ENCODE results near the gene GRIP2.

GRIP2 gene

DNA sequence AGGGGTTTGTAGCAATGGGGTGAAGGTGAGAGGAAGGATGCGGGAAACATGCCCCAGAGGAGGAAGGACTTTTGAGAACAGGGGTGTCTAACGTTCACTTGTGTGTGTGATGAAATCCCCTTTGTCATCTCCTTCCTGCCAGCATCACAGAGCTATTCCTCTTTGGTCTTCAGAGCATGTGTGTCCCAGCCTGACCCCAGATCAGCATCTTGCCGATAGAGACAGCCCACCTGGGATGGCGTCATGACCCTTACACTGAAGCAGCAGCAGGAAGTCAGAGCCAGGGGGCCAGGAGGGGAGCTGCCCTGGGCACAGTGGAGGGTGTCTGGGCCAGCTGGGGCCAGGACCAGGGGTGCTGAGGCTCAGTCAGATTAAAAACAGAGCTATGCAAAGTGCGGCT is 29.9 kb upstream of the GRIP2 start:
- CTCF ChIA-PET = interaction anchor here (1.0 kb wide), 1 partner anchor 351 kb away, joined by 3 read pairs; no protein-coding TSS in a partner anchor
- TF ChIP-seq, protein P1, sequence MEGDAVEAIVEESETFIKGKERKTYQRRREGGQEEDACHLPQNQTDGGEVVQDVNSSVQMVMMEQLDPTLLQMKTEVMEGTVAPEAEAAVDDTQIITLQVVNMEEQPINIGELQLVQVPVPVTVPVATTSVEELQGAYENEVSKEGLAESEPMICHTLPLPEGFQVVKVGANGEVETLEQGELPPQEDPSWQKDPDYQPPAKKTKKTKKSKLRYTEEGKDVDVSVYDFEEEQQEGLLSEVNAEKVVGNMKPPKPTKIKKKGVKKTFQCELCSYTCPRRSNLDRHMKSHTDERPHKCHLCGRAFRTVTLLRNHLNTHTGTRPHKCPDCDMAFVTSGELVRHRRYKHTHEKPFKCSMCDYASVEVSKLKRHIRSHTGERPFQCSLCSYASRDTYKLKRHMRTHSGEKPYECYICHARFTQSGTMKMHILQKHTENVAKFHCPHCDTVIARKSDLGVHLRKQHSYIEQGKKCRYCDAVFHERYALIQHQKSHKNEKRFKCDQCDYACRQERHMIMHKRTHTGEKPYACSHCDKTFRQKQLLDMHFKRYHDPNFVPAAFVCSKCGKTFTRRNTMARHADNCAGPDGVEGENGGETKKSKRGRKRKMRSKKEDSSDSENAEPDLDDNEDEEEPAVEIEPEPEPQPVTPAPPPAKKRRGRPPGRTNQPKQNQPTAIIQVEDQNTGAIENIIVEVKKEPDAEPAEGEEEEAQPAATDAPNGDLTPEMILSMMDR (IDR thresholded peaks at IDR 0.05; ENCODE audit: control extremely low read depth, extremely low read depth, low read depth, missing control alignments) = no peak
- POLR2A ChIA-PET = no interaction called here
- DNase-seq (ENCODE audit: extremely low spot score) = no peak

DNA sequence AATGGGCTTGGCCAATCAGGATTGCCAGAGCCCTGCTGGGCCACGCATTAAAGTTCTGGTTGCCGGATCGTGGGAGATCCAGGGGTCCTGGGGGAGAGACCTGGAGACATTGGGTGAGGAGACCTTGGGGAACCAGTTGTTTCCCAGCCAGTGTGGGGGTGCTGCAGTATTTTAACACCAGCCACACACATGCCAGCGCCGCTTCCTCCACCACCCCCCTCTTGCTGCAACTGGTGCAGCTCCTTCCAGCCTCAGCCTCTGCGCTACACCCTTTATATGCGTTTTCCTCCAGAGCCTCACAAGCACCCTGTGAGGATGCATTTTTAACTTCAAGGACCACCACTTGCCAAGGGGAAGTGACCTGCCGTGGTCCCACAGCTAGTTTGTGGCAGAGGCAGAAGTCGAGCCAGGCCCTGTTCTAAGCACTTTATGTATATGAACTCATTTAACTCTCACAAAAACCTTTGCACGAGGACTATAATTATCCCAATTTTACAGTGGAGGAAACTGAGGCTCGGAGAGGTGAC is 29.4 kb upstream of the GRIP2 start:
- CTCF ChIA-PET = interaction anchor here (1.0 kb wide), 1 partner anchor 352 kb away, joined by 3 read pairs; no protein-coding TSS in a partner anchor
- no peak for DNase-seq (ENCODE audit: extremely low spot score)
- POLR2A ChIA-PET = no interaction called here
- TF ChIP-seq, protein P1 (IDR thresholded peaks at IDR 0.05; ENCODE audit: control extremely low read depth, extremely low read depth, low read depth, missing control alignments) = no peak

DNA sequence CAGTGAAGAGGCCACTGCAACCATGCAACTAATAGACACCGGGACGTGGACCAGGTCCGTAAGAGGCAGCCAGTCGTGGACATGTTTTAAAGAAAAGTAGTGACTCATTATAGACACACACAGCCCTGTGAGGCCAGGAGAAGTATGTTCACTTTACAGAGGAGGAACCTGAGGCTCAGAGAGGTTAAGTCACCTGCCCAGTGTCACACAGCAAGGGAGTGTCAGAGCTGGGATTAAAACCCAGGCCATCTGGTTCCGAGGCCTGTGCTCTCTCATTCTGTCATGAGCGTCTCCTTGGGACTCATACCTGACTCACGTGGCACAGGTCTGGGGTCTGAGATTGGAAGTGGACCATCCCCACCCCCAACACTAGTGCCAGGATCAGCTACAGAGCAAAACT is 28.1 kb upstream of the GRIP2 start:
- DNase-seq (ENCODE audit: extremely low spot score) = no peak
- ChIA-PET CTCF (interaction anchor here (0.8 kb wide), 1 partner anchor 59 kb away, joined by 3 read pairs; no protein-coding TSS in a partner anchor), POLR2A (no interaction called here)
- TF ChIP-seq, protein P1 (IDR thresholded peaks at IDR 0.05; ENCODE audit: control extremely low read depth, extremely low read depth, low read depth, missing control alignments) = no peak

DNA sequence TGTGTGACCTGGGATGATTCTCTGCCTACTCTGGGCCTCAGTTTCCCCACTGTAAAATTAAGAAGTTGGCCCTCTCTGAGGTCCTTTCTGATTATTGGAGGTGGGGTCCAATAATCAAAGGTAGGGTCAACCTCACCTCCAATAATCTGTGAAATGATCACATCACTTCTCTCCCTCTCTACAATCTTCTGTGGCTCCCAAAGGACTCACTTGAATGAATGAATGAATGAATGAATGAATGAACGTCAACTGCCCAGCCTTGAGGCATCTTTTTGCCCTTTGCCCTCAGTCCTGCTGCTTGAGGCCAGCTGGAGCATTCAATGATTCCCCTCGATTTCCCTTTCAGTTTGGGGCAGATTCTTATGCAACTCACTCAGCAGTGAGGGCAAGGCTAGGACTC is 26.7 kb upstream of the GRIP2 start:
- ChIA-PET POLR2A (no interaction called here), CTCF (no interaction called here)
- TF ChIP-seq, protein P1 (IDR thresholded peaks at IDR 0.05; ENCODE audit: control extremely low read depth, extremely low read depth, low read depth, missing control alignments) = no peak
- DNase-seq (ENCODE audit: extremely low spot score) = no peak

DNA sequence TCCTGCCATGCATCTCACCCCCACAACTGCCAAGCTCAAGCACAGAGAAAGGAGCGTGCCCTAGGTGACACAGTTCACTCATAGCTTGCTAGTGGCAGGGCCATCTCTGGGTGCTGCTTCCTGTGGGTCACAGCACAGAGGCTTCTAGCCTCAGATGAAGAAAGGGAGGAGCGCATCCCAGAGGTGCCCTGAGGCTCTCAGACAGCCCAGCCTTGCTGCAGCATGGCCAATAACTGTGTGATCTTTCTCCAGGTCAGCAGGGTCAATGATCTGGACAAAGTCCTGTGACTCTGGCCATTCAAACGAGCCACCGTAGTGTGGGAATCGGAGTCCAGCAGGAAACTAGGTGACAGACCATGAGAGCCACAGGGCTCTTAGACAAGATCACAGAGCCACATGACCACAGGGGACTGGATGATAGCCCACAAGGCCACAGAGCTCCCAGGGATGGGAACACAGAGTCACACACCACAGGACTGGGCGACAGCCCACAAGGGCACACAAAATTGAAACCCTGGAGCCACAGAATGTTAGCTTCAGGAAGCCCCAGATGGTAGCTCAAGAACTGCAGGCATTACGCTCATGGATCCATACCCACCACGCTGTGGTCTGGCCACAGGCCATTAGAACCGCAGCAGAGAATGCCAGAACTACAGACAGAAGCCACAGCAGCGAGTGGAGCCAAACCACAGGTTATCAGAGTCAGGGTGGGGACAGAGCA is 25.9 kb upstream of the GRIP2 start:
- ChIA-PET POLR2A (no interaction called here), CTCF (no interaction called here)
- DNase-seq (ENCODE audit: extremely low spot score) = no peak
- TF ChIP-seq, protein P1 (IDR thresholded peaks at IDR 0.05; ENCODE audit: control extremely low read depth, extremely low read depth, low read depth, missing control alignments) = no peak

DNA sequence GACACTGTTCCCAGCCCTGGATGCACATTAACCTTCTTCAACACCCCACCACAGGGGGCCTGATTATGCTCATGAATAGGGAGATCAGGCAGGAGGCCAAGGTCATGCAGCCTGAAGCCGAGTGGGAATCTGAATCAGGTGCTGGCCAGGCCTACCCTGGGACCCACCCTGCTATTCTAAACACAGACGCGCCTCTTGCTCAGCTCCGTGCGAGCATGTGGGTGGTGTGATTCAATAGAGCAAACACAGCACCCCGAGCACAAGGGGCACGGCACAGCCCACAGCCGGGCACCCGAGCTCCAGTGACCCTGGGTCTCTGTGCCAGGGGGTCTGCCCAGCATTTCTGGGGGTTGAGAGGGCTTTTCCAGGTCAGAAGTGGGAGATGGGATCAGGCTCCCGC is 24.6 kb upstream of the GRIP2 start:
- ChIA-PET POLR2A (no interaction called here), CTCF (interaction anchor here (0.8 to 1.2 kb wide), 2 partner anchors 10 to 361 kb away, joined by 3 read pairs; no protein-coding TSS in a partner anchor)
- TF ChIP-seq, protein P1 (IDR thresholded peaks at IDR 0.05; ENCODE audit: control extremely low read depth, extremely low read depth, low read depth, missing control alignments) = no peak
- no peak for DNase-seq (ENCODE audit: extremely low spot score)
